Measurements from ENCODE around the gene GPN3. TPM values are rescaled to one million over a fixed set of nuclear protein-coding genes. Genes with fewer than 3 reads are reported as not detected.

Gene GPN3
- 12.5 TPM for total RNA-seq

GRCh38 chr12:110468214-110469048 is at the start of gene GPN3, which contains the start of gene FAM216A:
TSS of gene GPN3 (minus strand) at chr12:110468257. CDS start at chr12:110468203, 54 bp downstream.
TSS of gene FAM216A (plus strand) at chr12:110468845. CDS start at chr12:110468876, 31 bp downstream.

GRCh38 chr12:110501752-110502738 is 34.0 kb upstream of the GPN3 start, which contains the start of the genes RAD9B and VPS29:
TSS of gene RAD9B (plus strand) at chr12:110502331. CDS start at chr12:110502338, 7 bp downstream.
TSS of gene VPS29 (minus strand) at chr12:110502111. CDS start at chr12:110502051, 60 bp downstream.

DNA sequence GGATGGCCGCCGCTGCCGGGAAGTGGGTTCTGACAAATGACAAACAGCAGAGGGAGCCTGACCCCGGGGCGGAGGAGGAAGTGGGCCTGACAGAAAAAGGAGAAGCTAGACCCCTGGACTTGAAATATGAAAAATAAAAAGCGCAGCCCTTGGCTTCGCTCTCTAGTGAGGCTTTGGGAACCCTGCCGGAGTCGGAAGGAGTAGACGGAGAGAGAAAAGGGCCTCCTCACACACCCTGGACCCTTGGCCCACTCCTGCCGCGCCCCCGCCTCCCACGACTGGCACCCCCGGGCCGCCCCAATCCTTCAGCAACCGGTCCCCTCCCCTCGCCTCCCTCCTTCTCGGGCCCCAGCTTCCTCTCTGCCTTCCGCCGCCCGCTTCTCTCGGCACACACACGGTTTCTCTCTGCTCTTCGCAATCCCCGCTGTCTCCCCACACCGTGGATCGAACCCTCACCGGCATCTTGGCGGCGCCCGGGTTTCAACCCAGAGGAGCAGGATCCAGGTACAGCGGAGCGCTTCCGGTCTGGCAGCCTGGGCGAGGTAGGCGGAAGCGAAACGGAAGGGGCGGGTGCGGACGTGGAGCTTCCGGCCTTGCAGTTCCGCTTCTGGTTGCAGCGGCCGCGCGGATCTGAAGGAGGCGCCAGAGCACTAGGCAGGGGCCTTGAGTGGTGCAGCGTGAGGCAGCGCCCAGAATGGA is 18.1 kb downstream of the GPN3 start, which contains the start of gene ARPC3:
ARPC3 (minus strand) TSS at position 539 of the 699 bp plus-strand sequence; CDS start at position 462, 77 bp downstream.

DNA sequence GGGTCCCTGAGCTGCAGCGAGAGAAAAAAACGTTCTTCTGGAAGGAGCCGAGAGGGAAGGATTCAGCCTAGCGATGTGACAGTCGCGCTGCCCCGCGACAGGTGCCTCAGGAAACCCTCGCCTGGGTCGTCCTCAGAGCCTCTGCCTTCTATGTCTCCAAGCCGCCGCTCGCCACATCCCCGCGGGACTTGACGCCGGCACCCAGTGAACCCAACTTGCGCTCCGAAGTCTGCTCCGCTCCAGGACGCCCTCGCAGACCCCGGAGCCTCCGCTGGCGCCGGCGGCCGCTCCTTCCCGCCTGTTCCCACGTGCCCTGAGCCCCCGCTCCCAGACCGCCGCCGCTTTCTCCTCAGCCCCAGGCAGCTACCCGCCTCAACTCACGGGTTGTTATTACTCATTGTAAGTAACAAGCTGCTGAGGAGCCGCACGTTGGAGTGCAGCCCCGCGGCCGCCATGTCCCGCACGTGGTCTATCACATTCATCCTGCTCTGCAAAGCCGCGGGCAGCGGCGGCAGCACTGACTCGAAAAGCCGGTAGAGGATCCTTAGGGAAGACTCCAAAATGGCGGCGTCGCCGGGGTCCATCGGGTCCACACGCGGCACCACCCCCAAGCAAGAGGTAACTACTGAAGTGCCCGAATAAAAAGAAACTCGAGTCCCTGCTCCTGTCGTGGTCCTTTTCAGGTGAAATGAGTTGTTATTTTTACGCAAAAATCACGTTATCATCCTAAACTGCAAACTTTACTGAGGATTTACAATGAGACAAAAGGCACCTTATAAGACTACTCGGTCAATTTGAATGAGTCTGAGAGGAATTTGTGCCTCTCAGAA is 64.7 kb downstream of the GPN3 start, which contains the start of gene ANAPC7:
ANAPC7 (minus strand) TSS at position 563 of the 830 bp plus-strand sequence; CDS start at position 482, 81 bp downstream.

Small RNA genes lying within 50 kb of the gene (small RNA-seq; reads per million reads assigned to genes)
- gene RF00278 (ENCODE audit: low replicate concordance): not detected

Other genes with a start within 250 kb of the GPN3 start
- gene ATP2A2, start 187.0 kb downstream of the GPN3 start, total RNA-seq: 183 TPM
- 59.5 TPM for gene ANAPC7, start 64.5 kb downstream of the GPN3 start, total RNA-seq
- gene ARPC3, start 17.9 kb downstream of the GPN3 start, total RNA-seq: 96.1 TPM
- gene FAM216A, start 588 bp upstream of the GPN3 start, total RNA-seq: 30.0 TPM
- gene VPS29, start 33.9 kb upstream of the GPN3 start, total RNA-seq: 118 TPM
- gene RAD9B, start 34.1 kb upstream of the GPN3 start, total RNA-seq: 1.3 TPM
- 12.8 TPM for gene PPTC7, start 115.1 kb upstream of the GPN3 start, total RNA-seq
- 60.1 TPM for gene TCTN1, start 145.9 kb upstream of the GPN3 start, total RNA-seq
- 6.9 TPM for gene HVCN1, start 220.9 kb upstream of the GPN3 start, total RNA-seq